Measurements from ENCODE around the gene TIPARP. TPM values are rescaled to one million over a fixed set of nuclear protein-coding genes. Genes with fewer than 3 reads are reported as not detected.
"Not testable (repeated sequence)": the region's sequence is repeated elsewhere in the genome, so short reads cannot be mapped to it uniquely, and the experiment has no call there.

The TIPARP gene
- total and polyA plus RNA-seq, 2 experiments from 2014 or later: 4.5 to 6.9 TPM

- TF ChIP-seq JUNB (IDR thresholded peaks at IDR 0.05; ENCODE audit: unreplicated experiment) (no peak), ZNF331 (CRISPR knock-in tag; IDR thresholded peaks at IDR 0.05; ENCODE audit: low read depth) (no peak), CREB1 (CRISPR knock-in tag; IDR thresholded peaks at IDR 0.05; ENCODE audit: low read depth) (no peak), NANOG (IDR thresholded peaks at IDR 0.05; ENCODE audit: borderline replicate concordance) (no peak)
- Histone ChIP-seq H3K79me2 (replicated peaks; ENCODE audit: insufficient read depth) (no peaks in the 10 kb centered on the region), H3K9me2 (ENCODE audit: insufficient read depth) (no peaks in the 10 kb centered on the region), H3K4me2 (no peak overlapping the region), H3F3A (replicated peaks; ENCODE audit: low read depth) (no peaks in the 10 kb centered on the region), H2AFZ (no peak overlapping the region), H3K27ac (ENCODE audit: low read depth) (no peak overlapping the region), H3K4me3 (no peak overlapping the region), H3K4me1 (ENCODE audit: insufficient read depth) (no peaks in the 10 kb centered on the region), H3K36me3 (ENCODE audit: insufficient read depth) (no peaks in the 10 kb centered on the region), H3K27me3 (ENCODE audit: insufficient read depth) (no peaks in the 10 kb centered on the region), H4K20me1 (replicated peaks; ENCODE audit: insufficient read depth) (no peaks in the 10 kb centered on the region)
- H3K9me3 Mint-ChIP-seq: no peaks in the 10 kb centered on the region
- H3K27me3 Mint-ChIP-seq (ENCODE audit: insufficient read depth, low read depth, poor library complexity): no peaks in the 10 kb centered on the region
- no peak overlapping the region for H3K27ac Mint-ChIP-seq
- DNase-seq (ENCODE audit: low spot score) (no peak), ATAC-seq (no peak)
- H3K36me3 Mint-ChIP-seq (ENCODE audit: low read depth): no peaks in the 10 kb centered on the region
- no peak overlapping the region for H3K4me3 Mint-ChIP-seq
- no peaks in the 10 kb centered on the region for H3K4me1 Mint-ChIP-seq
Measured at GRCh38 chr3:156649681-156650080, 24.7 kb upstream of the TIPARP start.

- H3K9me3 Mint-ChIP-seq; H3K36me3 Mint-ChIP-seq (ENCODE audit: low read depth); H3K4me3 ChIP-seq; H4K20me1 ChIP-seq (replicated peaks; ENCODE audit: insufficient read depth); H3K4me1 Mint-ChIP-seq; H2AFZ ChIP-seq; H3K9me2 ChIP-seq (ENCODE audit: insufficient read depth); DNase-seq (ENCODE audit: low spot score); H3K27me3 Mint-ChIP-seq (ENCODE audit: insufficient read depth, low read depth, poor library complexity); H3K27ac ChIP-seq (ENCODE audit: low read depth); H3K27ac Mint-ChIP-seq; H3F3A ChIP-seq (replicated peaks; ENCODE audit: low read depth); ATAC-seq; H3K4me1 ChIP-seq (ENCODE audit: insufficient read depth); H3K36me3 ChIP-seq (ENCODE audit: insufficient read depth); H3K4me3 Mint-ChIP-seq; H3K27me3 ChIP-seq (ENCODE audit: insufficient read depth); H3K79me2 ChIP-seq (replicated peaks; ENCODE audit: insufficient read depth); H3K4me2 ChIP-seq: not testable (repeated sequence)
Measured at GRCh38 chr3:156652661-156653060, 21.7 kb upstream of the TIPARP start.

- Histone ChIP-seq H3F3A (replicated peaks; ENCODE audit: low read depth) (no peaks in the 10 kb centered on the region), H3K79me2 (replicated peaks; ENCODE audit: insufficient read depth) (no peaks in the 10 kb centered on the region), H3K4me1 (ENCODE audit: insufficient read depth) (no peaks in the 10 kb centered on the region), H2AFZ (no peak overlapping the region), H4K20me1 (replicated peaks; ENCODE audit: insufficient read depth) (no peaks in the 10 kb centered on the region), H3K9me2 (ENCODE audit: insufficient read depth) (no peaks in the 10 kb centered on the region), H3K36me3 (ENCODE audit: insufficient read depth) (no peaks in the 10 kb centered on the region), H3K4me3 (no peak overlapping the region), H3K27me3 (ENCODE audit: insufficient read depth) (no peaks in the 10 kb centered on the region), H3K4me2 (no peak overlapping the region), H3K27ac (ENCODE audit: low read depth) (no peak overlapping the region)
- Mint-ChIP-seq H3K4me3 (no peak overlapping the region), H3K4me1 (no peaks in the 10 kb centered on the region), H3K27ac (no peak overlapping the region), H3K27me3 (ENCODE audit: insufficient read depth, low read depth, poor library complexity) (peaks cover 3% of the 10 kb centered on the region), H3K9me3 (no peaks in the 10 kb centered on the region), H3K36me3 (ENCODE audit: low read depth) (no peaks in the 10 kb centered on the region)
- DNase-seq (ENCODE audit: low spot score): no peak
- ATAC-seq: no peak
- no peak for TF ChIP-seq ETS1 (IDR thresholded peaks at IDR 0.05)
- TF ChIP-seq REST (IDR thresholded peaks at IDR 0.05; ENCODE audit: unreplicated experiment): no peak
- no peak for TF ChIP-seq NANOG (IDR thresholded peaks at IDR 0.05; ENCODE audit: borderline replicate concordance)
- no peak for TF ChIP-seq EZH2phosphoT487 (IDR thresholded peaks at IDR 0.05; ENCODE audit: unreplicated experiment)
Measured at GRCh38 chr3:156654834-156655233, 19.6 kb upstream of the TIPARP start.

All from GM23338 (cell line).